Smooth muscle cell (in vitro differentiated cells): ENCODE results near the gene PLEKHG2. TPM values are rescaled to one million over a fixed set of nuclear protein-coding genes. Genes with fewer than 3 reads are reported as not detected.

Experiments
- DNase-seq: peaks from one replicate; lab custom pipeline; 2025; ENCODE audit not compliant: unreplicated experiment; lab: John Stamatoyannopoulos, UW
- H2AFZ ChIP-seq: fragments of 200-600 bp; sonication (generic); 2 replicates; pipeline ENCODE4 v1.6.0; 2016; ENCODE audit warnings: antibody characterized with exemption, low read depth, mild to moderate bottlenecking
- H3F3A ChIP-seq: fragments of 200-600 bp; sonication (generic); 2 replicates; pipeline ENCODE4 v1.6.0; 2017; ENCODE audit warnings: antibody characterized with exemption, low read depth
- H3K27ac ChIP-seq: fragments of 200-600 bp; sonication (generic); 2 replicates; pipeline ENCODE4 v1.5.1; 2016; ENCODE audit warnings: low read depth, mild to moderate bottlenecking
- H3K27me3 ChIP-seq: fragments of 200-600 bp; sonication (generic); 2 replicates; pipeline ENCODE4 v1.6.1; 2016; ENCODE audit warnings: low read depth, mild to moderate bottlenecking
- H3K36me3 ChIP-seq: fragments of 200-600 bp; sonication (generic); 2 replicates; pipeline ENCODE4 v1.5.1; 2016; ENCODE audit warnings: low read depth
- H3K4me1 ChIP-seq: fragments of 200-600 bp; sonication (generic); 2 replicates; pipeline ENCODE4 v1.5.1; 2016; ENCODE audit warnings: low read depth
- H3K4me2 ChIP-seq: fragments of 200-600 bp; sonication (generic); 2 replicates; pipeline ENCODE4 v1.6.0; 2016; ENCODE audit warnings: mild to moderate bottlenecking
- H3K4me3 ChIP-seq: fragments of 200-600 bp; sonication (generic); 2 replicates; pipeline ENCODE4 v1.5.1; 2016; ENCODE audit warnings: mild to moderate bottlenecking
- H3K79me2 ChIP-seq: fragments of 200-600 bp; sonication (generic); 2 replicates; pipeline ENCODE4 v1.6.0; 2016; ENCODE audit warnings: low read depth, mild to moderate bottlenecking
- H3K9ac ChIP-seq: fragments of 200-600 bp; sonication (generic); 2 replicates; pipeline ENCODE4 v1.6.0; 2016; ENCODE audit warnings: low read depth
- H3K9me3 ChIP-seq: fragments of 200-600 bp; sonication (generic); replicated peaks from 2 replicates; pipeline ENCODE4 v1.5.1; 2016; ENCODE audit warnings: low read depth
- H4K20me1 ChIP-seq: fragments of 200-600 bp; sonication (generic); 2 replicates; pipeline ENCODE4 v1.6.0; 2016; ENCODE audit warnings: low read depth
- WGBS: methylation state at CpG from one replicate; pipeline ENCODE4 v1.1.7; 2016; ENCODE audit warnings: low lambda C conversion rate; 5-methylcytosine and 5-hydroxymethylcytosine counted together
- polyA plus RNA-seq: library from polyadenylated mRNA; unstranded; fragments of >200 nt; fragmentation: Nextera tagmentation; extraction: Ambion mirVana; gene quantifications from 2 replicates; pipeline ENCODE4 v1.2.1, GENCODE V29; 2016
- total RNA-seq: library from RNA; depleted of rRNA; stranded (reverse); fragments of >200 nt; gene quantifications from 2 replicates; pipeline ENCODE4 v1.2.3, GENCODE V29; 2014
- TF ChIP-seq, protein P1 (sequence below): fragments of 200-600 bp; sonication (generic); IDR thresholded peaks from 2 replicates; pipeline ENCODE4 v1.5.1; 2017; ENCODE audit warnings: borderline replicate concordance, mild to moderate bottlenecking, antibody characterized with exemption; ENCODE audit not compliant: insufficient read depth, poor library complexity, severe bottlenecking

Gene PLEKHG2
- total and polyA plus RNA-seq, 2 experiments from 2014 or later, result 33.0 to 42.2 TPM

DNA sequence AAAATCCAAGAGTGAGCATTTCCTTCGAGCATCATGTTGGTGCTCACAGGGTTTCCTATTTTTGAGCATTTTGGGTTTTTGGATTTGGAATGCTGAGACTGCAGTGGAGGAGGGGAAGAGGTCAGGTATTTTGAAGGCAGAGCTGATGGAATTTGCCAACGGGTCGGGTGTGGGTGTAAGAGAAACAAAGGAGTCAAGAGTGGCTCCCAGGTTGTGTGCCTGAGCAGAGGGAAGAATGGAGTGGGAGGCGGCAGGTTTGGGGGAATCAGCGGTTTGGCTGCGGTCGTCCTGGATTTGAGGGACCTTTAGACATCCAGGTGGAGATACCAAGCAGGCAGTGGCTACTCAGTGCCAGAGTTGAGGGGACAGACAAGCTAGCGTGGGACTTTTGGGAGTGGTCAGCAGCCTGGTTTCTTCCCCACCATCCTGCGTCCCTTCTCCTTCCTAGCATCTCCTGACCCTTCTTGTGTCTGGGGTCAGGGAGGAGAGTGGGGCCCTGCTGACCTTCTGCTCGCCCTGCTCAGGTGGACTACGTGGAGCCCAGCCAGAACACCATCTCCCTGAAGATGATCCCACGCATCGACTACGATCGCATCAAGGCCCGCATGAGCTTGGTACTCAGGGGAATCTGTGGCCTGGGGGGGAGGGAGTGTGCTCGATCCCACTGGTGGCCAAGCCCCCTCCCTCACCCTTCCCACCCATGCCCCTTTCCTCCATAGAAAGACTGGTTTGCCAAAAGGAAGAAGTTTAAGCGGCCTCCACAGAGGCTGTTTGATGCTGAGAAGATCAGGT lies 53.7 kb downstream of the PLEKHG2 start:
- H3K36me3 ChIP-seq, result no peaks in the 10 kb centered on the region

DNA sequence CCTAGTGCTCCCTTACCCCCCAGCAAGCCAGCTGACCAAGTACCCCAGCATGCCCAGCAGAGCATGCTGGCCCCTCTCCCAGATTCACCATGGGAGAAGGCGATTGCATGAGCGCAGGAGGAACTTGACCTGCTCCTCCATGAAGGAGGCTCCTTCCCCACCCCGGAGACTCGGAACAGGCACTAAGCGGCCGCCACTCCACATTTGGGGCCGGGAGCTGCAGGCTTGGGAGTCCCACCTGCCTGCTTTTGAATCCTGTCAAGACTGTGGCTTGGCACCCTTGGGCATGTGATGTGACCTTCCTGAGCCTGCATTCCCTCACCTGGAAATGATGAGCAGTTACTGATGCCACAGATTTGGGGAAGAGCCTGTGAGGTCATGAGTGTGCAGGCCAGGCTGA lies 55.5 kb downstream of the PLEKHG2 start:
- DNase-seq, result no peak

More for the DNA sequence above, 53.7 kb downstream of the PLEKHG2 start:
- Histone ChIP-seq H3K79me2 (peaks cover 14% of the 10 kb centered on the region), H3K4me2 (no peak overlapping the region), H2AFZ (no peak overlapping the region), H3K27me3 (no peaks in the 10 kb centered on the region), H3K27ac (no peak overlapping the region), H3K4me1 (no peaks in the 10 kb centered on the region), H3K9ac (no peak overlapping the region), H3K9me3 (no peaks in the 10 kb centered on the region), H3K4me3 (no peak overlapping the region), H4K20me1 (peaks cover 42% of the 10 kb centered on the region), H3F3A (no peaks in the 10 kb centered on the region)
- TF ChIP-seq, protein P1, sequence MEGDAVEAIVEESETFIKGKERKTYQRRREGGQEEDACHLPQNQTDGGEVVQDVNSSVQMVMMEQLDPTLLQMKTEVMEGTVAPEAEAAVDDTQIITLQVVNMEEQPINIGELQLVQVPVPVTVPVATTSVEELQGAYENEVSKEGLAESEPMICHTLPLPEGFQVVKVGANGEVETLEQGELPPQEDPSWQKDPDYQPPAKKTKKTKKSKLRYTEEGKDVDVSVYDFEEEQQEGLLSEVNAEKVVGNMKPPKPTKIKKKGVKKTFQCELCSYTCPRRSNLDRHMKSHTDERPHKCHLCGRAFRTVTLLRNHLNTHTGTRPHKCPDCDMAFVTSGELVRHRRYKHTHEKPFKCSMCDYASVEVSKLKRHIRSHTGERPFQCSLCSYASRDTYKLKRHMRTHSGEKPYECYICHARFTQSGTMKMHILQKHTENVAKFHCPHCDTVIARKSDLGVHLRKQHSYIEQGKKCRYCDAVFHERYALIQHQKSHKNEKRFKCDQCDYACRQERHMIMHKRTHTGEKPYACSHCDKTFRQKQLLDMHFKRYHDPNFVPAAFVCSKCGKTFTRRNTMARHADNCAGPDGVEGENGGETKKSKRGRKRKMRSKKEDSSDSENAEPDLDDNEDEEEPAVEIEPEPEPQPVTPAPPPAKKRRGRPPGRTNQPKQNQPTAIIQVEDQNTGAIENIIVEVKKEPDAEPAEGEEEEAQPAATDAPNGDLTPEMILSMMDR, result no peak
- 98% methylated on average over 18 of the region's 18 CpGs for WGBS
- DNase-seq, result no peak

DNA sequence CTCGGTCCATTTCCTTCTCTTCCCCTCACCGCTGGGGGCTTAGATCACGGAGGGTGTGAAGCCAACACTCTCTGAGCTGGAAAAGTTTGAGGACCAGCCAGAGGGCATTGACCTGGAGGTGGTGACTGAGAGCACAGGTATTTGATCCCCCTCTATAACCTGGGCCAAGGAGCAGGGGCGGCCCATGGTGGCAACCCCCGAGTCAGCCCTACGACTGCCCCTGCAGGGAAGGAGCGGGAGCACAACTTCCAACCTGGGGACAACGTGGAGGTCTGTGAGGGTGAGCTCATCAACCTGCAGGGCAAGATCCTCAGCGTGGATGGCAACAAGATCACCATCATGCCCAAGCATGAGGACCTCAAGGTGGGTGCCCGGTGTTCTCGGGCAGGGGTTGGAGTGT lies 56.6 kb downstream of the PLEKHG2 start:
- Histone ChIP-seq H2AFZ (no peak overlapping the region), H3F3A (no peaks in the 10 kb centered on the region), H3K4me3 (no peak overlapping the region), H3K4me2 (no peak overlapping the region), H3K36me3 (no peaks in the 10 kb centered on the region), H3K9ac (no peak overlapping the region), H4K20me1 (peaks cover 39% of the 10 kb centered on the region), H3K27ac (no peak overlapping the region), H3K27me3 (no peaks in the 10 kb centered on the region), H3K79me2 (peaks cover 6% of the 10 kb centered on the region), H3K9me3 (no peaks in the 10 kb centered on the region), H3K4me1 (no peaks in the 10 kb centered on the region)
- DNase-seq, result no peak
- TF ChIP-seq, protein P1, result no peak
- WGBS, result 94% methylated on average over 11 of the region's 11 CpGs

More for the DNA sequence above, 55.5 kb downstream of the PLEKHG2 start:
- Histone ChIP-seq H3K36me3 (no peaks in the 10 kb centered on the region), H3K4me1 (no peaks in the 10 kb centered on the region), H3K9ac (no peak overlapping the region), H3K27me3 (no peaks in the 10 kb centered on the region), H3K27ac (no peak overlapping the region), H4K20me1 (peaks cover 50% of the 10 kb centered on the region), H3F3A (no peaks in the 10 kb centered on the region), H3K4me3 (no peak overlapping the region), H3K4me2 (no peak overlapping the region), H3K79me2 (peaks cover 14% of the 10 kb centered on the region), H3K9me3 (no peaks in the 10 kb centered on the region), H2AFZ (no peak overlapping the region)
- TF ChIP-seq, protein P1, result no peak
- 97% methylated on average over 7 of the region's 7 CpGs for WGBS

DNA sequence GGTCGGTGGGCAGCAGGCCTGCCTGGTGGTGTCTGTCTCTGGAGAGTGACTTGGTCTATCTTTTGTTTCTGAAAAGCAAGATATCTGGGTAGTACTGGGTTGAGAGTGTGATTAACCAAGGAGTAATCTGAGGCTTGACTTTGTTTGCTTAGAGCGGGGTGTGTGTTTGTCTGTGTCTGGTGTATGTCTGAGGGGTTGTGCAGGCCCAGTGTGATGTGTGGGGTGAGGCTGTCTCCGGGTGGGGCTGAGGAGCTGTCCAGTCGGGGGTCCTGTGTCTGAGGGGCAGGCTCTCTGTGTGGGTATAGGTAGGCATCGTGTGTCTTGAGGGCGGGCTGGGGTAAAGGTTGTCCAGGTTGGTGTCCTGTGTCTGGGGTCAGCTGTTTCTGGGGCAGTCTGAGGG lies 57.1 kb downstream of the PLEKHG2 start:
- H3K9me3 ChIP-seq, result no peaks in the 10 kb centered on the region
- no peaks in the 10 kb centered on the region for H3K4me1 ChIP-seq
- TF ChIP-seq, protein P1, result no peak
- no peaks in the 10 kb centered on the region for H3K36me3 ChIP-seq
- peaks cover 1% of the 10 kb centered on the region for H3F3A ChIP-seq
- no peak overlapping the region for H2AFZ ChIP-seq
- H3K4me2 ChIP-seq, result no peak overlapping the region
- H3K9ac ChIP-seq, result no peak overlapping the region
- WGBS, result 92% methylated on average over 6 of the region's 6 CpGs
- DNase-seq, result no peak
- H4K20me1 ChIP-seq, result peaks cover 34% of the 10 kb centered on the region
- no peak overlapping the region for H3K27ac ChIP-seq
- peaks cover under 1% of the 10 kb centered on the region for H3K79me2 ChIP-seq
- no peak overlapping the region for H3K4me3 ChIP-seq
- no peaks in the 10 kb centered on the region for H3K27me3 ChIP-seq
